ENCODE data around the gene ZNF488.

ZNF488 gene

DNA sequence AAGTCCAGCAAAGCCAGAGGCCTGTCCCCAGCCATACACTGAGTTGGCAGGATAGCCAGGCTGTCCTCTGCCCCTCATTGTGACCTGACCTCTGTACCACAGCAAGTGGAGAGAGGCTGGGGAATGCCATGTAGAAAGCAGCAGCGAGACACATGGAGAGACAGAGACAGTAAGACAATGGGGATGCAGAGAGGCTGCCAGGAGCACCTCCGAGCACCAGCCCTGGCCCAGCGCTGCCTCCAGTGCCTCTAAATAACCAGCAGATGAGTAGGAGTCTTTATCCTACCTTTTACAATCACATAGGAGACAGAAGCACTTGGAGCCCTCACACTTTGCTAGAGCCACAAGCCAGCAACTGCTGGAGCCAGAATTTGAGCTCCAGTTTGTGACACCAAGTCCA is 53.7 kb downstream of the ZNF488 start:
- DNase-seq (ENCODE audit: low read depth) = no peak

DNA sequence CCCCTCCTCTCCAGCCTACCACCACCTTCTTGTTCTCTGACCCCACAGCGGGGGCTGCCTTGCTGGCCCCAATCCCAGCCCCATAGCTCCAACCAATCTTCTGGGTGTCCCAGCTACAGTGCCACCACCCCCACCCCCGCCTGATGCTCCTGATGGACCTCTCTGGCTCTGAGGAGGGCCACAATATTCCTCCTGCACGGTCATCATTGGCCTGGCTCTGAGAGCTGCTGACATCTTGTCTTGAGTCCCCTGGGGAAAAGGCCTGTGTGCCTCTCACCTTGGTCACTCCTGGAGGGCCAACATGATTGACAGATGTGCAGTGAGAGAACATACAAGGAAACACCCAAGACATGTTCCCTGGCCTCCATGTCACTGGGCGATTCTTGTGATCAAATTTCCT is 54.2 kb downstream of the ZNF488 start:
- no peak for DNase-seq (ENCODE audit: low read depth)

DNA sequence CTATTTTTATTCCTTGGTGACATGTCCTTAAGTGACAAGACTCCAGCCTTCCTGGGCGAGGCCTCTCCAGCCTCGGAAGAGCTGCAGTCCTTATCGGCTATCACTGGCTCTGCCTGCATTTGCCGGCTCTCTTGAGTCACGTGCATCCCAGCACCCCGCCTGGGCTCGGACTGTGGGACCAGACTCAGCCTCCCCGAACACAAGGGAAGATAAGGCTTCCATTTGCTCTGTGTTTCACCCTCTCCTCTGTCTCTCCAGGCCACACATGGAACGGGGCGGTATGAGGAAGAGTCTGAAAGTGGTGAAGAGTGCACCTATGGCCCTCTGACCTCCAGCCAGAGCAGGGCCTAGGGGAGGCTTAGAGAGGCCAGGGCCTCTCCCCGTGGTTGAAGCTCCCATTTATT is 57.2 kb downstream of the ZNF488 start:
- no peak for DNase-seq (ENCODE audit: low read depth)

DNA sequence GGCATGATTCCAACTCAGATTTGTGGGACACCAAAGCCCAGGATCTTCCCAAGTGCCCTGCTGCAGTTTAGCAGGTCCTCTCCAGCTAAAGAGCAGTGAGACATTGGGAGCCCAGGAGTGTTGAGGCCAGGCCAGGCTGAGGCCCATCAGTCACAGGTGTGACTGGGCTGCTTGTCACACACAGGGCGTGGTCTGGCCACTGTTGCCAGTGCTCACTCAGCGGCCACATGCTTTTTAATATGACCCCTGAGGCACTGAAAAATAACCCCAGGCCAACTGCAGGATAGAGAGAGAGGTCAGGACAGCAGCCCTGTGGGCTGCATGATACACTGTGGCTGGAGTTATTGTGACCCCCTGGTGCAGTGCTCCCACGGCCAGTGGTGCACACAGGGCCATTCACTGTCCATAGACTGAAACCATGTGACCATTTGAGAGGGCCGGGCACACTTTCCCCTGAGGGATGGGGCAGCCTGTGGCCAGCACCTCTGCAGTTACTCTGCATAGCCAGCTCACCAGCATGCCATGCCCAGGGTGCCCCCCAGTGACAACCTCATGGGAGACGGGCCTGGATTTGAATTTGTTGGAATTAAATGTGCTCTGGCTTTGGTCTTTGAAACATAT is 57.7 kb downstream of the ZNF488 start:
- DNase-seq (ENCODE audit: low read depth) = no peak

DNA sequence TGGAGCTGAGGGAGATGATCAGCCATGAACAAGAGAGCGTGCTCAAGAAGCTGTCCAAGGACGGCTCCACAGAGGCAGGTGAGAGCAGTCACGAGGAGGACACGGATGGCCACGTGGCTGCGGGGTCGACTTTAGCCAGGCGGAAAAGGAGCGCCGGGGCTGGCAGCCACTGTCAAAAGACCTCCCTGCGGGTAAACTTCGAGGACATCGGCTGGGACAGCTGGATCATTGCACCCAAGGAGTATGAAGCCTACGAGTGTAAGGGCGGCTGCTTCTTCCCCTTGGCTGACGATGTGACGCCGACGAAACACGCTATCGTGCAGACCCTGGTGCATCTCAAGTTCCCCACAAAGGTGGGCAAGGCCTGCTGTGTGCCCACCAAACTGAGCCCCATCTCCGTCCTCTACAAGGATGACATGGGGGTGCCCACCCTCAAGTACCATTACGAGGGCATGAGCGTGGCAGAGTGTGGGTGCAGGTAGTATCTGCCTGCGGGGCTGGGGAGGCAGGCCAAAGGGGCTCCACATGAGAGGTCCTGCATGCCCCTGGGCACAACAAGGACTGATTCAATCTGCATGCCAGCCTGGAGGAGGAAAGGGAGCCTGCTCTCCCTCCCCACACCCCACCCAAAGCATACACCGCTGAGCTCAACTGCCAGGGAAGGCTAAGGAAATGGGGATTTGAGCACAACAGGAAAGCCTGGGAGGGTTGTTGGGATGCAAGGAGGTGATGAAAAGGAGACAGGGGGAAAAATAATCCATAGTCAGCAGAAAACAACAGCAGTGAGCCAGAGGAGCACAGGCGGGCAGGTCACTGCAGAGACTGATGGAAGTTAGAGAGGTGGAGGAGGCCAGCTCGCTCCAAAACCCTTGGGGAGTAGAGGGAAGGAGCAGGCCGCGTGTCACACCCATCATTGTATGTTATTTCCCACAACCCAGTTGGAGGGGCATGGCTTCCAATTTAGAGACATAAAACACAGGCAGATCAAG is 58.5 kb downstream of the ZNF488 start:
- DNase-seq (ENCODE audit: low read depth) = no peak

DNA sequence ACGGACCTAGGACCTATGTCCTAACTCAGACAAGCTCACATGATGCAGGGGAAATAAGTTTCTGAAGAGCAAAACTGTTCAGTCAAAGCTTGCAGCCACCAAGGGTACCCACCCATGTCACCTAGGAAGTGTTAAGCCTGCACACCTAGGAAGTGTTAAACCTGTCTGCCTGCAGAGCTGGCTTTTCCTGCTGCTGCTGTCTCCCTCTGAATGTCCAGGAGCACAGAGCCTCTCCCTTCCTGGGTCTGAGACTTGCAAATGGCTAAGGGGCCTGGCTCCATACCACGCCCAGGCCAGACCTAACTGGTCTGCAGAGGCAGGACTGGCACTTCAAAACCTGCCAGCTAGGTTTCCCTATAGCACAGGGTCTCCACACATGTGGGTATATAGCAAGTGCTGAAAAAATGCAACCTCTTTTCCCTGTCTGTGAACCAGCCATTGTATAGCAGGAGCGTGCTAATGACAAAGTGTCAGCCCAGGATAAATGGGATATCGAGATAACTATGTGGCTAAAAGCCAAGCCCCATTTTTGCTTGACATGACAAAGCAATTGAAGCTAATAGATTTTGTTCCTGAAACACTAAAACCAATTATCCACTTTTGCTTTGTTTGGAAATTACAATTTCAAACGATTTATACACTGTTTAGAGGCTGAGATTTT is 60.3 kb downstream of the ZNF488 start:
- DNase-seq (ENCODE audit: low read depth) = no peak

DNA sequence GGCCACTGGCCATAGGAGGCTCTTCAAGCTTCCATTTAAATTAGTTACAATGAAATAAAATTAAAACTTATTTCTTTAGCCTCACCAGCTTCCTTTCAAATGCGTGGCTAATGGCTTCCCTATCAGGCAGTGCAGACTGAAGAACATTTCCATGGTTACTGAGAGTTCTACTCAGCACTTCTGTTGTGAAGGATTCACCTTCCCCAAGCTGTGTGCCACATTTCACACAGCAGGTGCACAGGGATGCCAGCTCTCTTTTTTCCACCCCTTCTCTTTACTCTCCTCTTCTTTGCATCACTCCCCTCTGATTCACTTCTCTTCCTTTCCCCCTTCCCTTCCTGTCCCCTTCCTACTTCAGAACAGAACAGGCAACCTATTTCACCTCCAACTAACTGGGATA is 61.0 kb downstream of the ZNF488 start:
- DNase-seq (ENCODE audit: low read depth) = no peak

DNA sequence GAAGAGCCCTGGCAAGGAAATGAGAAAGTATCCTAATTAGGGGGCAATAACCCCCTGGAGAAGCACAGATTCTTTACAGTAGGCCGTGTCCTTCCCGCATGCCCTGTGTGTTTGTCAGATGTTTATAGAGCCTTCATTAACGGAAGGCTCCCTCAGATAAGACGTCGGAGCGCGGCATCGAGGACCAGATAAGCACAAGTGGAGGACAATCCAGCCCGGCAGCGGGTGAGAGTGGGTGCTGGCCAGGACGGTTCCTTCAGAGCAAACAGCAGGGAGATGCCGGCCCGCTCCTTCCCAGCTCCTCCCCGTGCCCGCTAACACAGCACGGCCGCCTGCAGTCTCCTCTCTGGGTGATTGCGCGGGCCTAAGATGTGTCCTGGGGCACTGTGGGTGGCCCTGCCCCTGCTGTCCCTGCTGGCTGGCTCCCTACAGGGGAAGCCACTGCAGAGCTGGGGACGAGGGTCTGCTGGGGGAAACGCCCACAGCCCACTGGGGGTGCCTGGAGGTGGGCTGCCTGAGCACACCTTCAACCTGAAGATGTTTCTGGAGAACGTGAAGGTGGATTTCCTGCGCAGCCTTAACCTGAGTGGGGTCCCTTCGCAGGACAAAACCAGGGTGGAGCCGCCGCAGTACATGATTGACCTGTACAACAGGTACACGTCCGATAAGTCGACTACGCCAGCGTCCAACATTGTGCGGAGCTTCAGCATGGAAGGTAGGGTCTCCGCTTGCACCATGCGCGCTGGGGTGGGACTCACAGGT is 61.6 kb downstream of the ZNF488 start, which contains the start of gene GDF2:
Gene GDF2, plus strand, starts transcription at position 155 of the 762 bp plus-strand sequence. Its CDS starts 215 bp downstream, at position 370.
- no peak for DNase-seq (ENCODE audit: low read depth)

DNA sequence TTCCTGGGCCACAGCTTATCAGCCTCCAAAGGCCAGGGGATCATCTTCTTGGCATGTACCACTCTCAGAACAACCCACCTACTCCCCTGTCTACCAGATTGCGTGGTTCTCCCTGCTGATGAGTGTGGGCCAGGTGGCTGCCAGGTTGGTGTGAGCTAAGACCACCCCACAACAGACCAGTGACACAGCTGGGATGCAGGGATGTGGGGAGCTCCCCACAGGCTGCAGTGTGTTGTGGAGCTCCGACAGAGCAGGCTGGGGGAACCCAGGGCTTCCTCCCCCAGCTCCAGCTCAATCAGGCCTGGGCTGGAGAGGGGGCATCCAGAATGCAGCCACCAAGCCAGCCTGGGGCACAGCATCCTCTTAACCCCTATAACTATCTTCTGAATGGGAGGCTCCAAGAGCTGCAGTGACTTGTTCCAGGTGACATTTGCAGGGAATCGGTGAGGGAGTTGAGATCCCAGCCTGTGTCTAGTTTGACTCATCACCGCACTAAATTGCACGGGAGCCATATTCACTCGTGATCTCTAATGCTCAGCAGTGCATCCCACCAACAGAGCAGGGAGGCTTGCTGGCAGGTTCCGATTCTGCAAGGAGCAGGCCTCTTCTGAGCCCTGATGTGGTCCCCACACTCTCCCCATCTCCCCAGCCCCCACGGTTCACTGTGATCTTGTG is 62.4 kb downstream of the ZNF488 start:
- DNase-seq (ENCODE audit: low read depth) = no peak

DNA sequence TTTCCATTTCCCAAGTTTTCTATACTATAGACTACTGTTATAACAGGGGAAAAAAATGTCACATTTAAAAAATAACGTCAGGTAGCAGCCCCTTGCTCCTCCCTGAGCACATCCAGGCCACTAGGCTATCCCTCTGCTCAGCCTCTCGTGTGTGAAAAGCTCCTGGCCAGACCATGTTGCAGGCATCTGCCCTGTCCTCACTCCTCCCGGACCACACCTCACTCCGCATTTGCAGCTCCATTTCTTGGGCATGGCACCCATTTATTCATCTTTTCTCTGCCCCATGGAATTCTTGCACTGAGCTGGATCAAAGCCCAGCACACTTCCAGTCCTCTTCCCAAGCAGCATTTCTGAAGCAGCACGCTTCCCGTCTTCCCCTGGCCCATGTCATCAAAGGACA is 63.3 kb downstream of the ZNF488 start:
- DNase-seq (ENCODE audit: low read depth) = no peak

DNA sequence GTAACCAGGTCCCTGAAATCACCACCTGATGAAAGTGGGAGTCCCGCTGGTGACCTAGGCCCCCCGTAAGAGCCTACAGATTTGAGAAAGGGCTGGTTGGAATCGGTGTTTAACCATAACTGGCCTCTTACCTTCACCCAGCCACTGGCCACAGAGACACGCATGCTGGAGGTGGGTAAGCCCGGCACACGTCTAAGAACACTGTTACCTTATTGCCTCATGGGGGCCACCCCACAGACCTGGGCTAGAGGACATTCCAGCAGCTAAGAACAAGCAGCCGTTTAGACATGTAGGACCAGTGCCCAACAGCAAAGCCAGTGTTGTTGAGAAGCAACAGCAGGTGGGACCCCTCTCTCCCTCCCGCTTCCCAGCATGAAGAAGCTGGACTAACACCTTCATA is 64.3 kb downstream of the ZNF488 start:
- no peak for DNase-seq (ENCODE audit: low read depth)

DNA sequence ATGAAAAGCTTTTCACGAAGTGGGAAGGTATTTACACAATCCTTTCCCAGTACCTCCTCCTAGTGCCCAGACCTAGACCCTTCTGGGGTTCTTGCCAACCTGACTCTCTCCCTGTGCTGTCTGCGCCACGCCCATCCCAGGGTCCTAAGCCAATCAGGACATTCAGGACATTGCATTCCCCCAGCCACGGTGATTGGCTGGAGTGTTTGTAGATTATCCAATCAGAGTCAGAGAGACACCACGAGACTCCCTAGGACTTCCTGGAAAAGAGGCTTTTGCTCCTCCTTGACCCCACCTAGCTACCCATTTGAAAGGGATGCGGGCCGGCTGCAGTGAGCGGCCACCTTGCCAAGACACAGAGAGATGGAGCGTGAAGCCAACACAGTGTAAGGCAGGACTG is 65.4 kb downstream of the ZNF488 start:
- no peak for DNase-seq (ENCODE audit: low read depth)

DNA sequence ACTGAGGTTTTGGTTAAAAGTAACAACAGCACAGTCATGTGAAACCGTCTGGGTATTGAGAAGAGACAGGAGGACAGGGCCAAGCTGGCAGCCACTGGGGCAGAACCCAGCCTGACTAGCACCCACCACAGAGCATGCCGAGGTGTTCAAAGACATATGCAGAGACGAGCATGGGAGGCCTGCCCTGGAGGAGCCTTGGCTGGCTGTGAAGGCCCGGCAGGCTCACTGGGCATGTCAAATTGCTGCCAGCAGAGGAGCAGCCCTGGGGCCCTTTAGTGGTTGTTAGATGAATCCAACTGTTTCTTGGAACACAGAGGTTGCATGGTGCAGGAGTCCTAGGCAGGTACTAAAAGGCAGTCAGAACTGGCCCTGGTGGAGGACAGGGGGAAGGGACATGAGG is 66.8 kb downstream of the ZNF488 start:
- no peak for DNase-seq (ENCODE audit: low read depth)

DNA sequence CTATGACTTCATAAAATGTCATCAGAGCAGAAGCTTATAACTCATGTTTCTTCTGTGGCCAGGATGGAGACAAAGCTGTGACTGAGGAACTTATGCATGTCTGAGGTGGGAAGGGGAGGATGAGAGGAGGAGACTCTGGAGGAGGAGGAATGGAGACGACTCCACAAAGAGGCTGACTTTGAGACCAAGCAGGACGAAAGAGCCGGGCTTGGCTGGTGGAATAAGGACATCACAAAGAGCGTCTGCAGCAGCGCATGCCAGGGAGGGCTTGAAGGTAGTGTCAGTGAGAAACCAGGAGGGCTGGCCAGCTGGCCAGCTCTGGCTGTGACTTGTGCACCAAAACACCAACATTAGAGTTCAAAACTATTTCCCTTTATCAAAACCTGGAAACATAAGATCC is 68.0 kb downstream of the ZNF488 start:
- DNase-seq (ENCODE audit: low read depth) = no peak

All from T-helper 22 cell (primary cell).